ENCODE measurements around the gene CALR.
"Not testable (repeated sequence)": the region's sequence is repeated elsewhere in the genome, so short reads cannot be mapped to it uniquely, and the experiment has no call there.

DNA sequence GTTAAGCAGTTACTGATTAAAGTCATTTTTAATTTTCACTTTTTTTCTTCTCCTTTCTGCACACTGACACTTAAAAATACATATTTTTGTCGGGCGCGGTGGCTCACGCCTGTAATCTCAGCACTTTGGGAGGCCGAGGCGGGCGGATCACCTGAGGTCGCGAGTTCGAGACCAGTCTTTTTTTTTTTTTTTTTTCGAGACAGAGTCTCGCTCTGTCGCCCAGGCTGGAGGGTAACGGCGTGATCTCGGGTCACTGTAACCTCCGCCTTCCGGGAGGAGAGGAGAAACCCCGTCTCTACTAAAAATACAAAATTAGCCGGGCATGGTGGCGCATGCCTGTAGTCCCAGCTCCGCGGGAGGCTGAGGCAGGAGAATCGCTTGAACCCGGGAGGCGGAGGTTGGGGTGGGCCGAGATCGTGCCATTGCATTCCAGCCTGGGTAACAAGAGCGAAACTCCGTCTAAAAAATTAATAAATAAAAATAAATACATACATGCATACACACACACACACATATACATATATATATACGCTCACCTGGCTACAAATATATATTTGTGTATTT, 19.1 kb downstream of the CALR start:
- TF ChIP-seq, protein P1, sequence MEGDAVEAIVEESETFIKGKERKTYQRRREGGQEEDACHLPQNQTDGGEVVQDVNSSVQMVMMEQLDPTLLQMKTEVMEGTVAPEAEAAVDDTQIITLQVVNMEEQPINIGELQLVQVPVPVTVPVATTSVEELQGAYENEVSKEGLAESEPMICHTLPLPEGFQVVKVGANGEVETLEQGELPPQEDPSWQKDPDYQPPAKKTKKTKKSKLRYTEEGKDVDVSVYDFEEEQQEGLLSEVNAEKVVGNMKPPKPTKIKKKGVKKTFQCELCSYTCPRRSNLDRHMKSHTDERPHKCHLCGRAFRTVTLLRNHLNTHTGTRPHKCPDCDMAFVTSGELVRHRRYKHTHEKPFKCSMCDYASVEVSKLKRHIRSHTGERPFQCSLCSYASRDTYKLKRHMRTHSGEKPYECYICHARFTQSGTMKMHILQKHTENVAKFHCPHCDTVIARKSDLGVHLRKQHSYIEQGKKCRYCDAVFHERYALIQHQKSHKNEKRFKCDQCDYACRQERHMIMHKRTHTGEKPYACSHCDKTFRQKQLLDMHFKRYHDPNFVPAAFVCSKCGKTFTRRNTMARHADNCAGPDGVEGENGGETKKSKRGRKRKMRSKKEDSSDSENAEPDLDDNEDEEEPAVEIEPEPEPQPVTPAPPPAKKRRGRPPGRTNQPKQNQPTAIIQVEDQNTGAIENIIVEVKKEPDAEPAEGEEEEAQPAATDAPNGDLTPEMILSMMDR (IDR thresholded peaks at IDR 0.05): not testable (repeated sequence)
- TF ChIP-seq ZFX (IDR thresholded peaks at IDR 0.05; ENCODE audit: borderline replicate concordance): not testable (repeated sequence)
